ENCODE results near the gene FANCE.
"Not testable (repeated sequence)": the region's sequence is repeated elsewhere in the genome, so short reads cannot be mapped to it uniquely, and the experiment has no call there.

FANCE gene

DNA sequence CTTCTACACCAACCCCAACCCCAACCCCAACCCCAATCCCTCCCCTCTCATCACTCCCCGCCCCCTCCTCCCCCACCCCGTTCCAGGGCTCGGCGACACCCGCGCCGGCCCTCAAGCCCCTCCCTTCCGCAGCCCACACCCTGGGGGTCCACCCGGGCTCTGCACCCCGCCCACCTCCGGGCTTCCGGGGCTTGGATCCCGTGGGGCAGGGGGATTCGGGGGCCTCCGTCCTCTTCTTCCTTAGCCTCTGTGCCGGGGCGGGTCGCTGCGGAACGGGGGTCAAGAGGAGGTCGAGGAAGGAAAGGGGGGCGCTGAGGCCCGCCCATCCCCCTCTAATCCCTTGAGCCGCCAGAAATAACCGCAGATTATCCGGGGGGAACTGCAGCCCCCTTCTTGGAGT, 59.9 kb downstream of the FANCE start:
- TF ChIP-seq, protein P1, sequence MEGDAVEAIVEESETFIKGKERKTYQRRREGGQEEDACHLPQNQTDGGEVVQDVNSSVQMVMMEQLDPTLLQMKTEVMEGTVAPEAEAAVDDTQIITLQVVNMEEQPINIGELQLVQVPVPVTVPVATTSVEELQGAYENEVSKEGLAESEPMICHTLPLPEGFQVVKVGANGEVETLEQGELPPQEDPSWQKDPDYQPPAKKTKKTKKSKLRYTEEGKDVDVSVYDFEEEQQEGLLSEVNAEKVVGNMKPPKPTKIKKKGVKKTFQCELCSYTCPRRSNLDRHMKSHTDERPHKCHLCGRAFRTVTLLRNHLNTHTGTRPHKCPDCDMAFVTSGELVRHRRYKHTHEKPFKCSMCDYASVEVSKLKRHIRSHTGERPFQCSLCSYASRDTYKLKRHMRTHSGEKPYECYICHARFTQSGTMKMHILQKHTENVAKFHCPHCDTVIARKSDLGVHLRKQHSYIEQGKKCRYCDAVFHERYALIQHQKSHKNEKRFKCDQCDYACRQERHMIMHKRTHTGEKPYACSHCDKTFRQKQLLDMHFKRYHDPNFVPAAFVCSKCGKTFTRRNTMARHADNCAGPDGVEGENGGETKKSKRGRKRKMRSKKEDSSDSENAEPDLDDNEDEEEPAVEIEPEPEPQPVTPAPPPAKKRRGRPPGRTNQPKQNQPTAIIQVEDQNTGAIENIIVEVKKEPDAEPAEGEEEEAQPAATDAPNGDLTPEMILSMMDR (IDR thresholded peaks at IDR 0.05; ENCODE audit: low read depth, low read length, poor library complexity, severe bottlenecking): no peak
- TF ChIP-seq EZH2phosphoT487 (IDR thresholded peaks at IDR 0.05; ENCODE audit: borderline replicate concordance, low read length): no peak
- Histone ChIP-seq H4K20me1 (ENCODE audit: control insufficient read depth, insufficient read depth, low read depth, low read length) (no peaks in the 10 kb centered on the region), H3K36me3 (ENCODE audit: control insufficient read depth, low read length) (no peaks in the 10 kb centered on the region), H3K9me2 (replicated peaks; ENCODE audit: control insufficient read depth, low read length) (no peaks in the 10 kb centered on the region), H3K4me2 (ENCODE audit: low read length) (no peak overlapping the region), H3K27ac (ENCODE audit: low read depth, low read length) (no peak overlapping the region), H3K4me3 (ENCODE audit: low read length) (no peak overlapping the region), H3K79me2 (ENCODE audit: control insufficient read depth, low read length) (no peaks in the 10 kb centered on the region), H3K4me1 (ENCODE audit: control insufficient read depth, low read length) (0 out of 2 replicates have a peak, but pooled peaks cover 6% of the 10 kb centered on the region), H3K27me3 (ENCODE audit: control insufficient read depth, low read length) (peaks cover 37% of the 10 kb centered on the region), H3K9me3 (ENCODE audit: control insufficient read depth, insufficient read depth, low read length) (no peaks in the 10 kb centered on the region), H3F3A (ENCODE audit: control insufficient read depth, insufficient read depth) (no peaks in the 10 kb centered on the region)

DNA sequence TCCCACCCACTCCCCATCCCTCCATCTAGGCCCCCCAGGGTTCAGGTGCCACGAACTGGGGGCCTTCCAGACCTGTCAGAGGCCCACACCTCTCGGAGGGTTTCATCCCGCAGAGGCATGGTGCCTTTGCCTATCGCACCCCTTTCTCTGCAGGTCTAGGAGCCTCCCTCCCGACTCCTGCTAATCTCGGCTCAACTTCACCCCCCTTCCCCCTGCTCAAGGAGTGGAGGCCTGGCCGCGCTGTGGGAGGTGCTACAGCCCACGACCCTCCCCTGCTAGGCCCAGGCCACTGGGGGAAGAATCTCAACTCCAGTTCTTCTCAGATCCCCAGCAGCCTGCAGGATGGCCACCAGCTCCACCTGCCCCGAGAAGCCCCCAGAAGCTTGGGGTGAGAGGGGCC, 60.6 kb downstream of the FANCE start, which contains the start of gene TULP1:
TULP1 (minus strand) TSS at position 157 of the 400 bp plus-strand sequence; CDS start at position 119, 38 bp downstream.
- H3K4me2 ChIP-seq (ENCODE audit: low read length): no peak within 1 kb of the TSS
- H4K20me1 ChIP-seq (ENCODE audit: control insufficient read depth, insufficient read depth, low read depth, low read length): no peaks in the 10 kb centered on the region
- no peak within 1 kb of the TSS for H3K27ac ChIP-seq (ENCODE audit: low read depth, low read length)
- H3K36me3 ChIP-seq (ENCODE audit: control insufficient read depth, low read length): no peaks in the 10 kb centered on the region
- H3K79me2 ChIP-seq (ENCODE audit: control insufficient read depth, low read length): no peaks in the 10 kb centered on the region
- TF ChIP-seq EZH2phosphoT487 (IDR thresholded peaks at IDR 0.05; ENCODE audit: borderline replicate concordance, low read length): no peak
- TF ChIP-seq, protein P1 (IDR thresholded peaks at IDR 0.05; ENCODE audit: low read depth, low read length, poor library complexity, severe bottlenecking): no peak
- H3K9me3 ChIP-seq (ENCODE audit: control insufficient read depth, insufficient read depth, low read length): no peaks in the 10 kb centered on the region
- peaks cover 37% of the 10 kb centered on the region for H3K27me3 ChIP-seq (ENCODE audit: control insufficient read depth, low read length)
- H3K4me3 ChIP-seq (ENCODE audit: low read length): no peak within 1 kb of the TSS
- no peaks in the 10 kb centered on the region for H3F3A ChIP-seq (ENCODE audit: control insufficient read depth, insufficient read depth)
- H3K9me2 ChIP-seq (replicated peaks; ENCODE audit: control insufficient read depth, low read length): no peaks in the 10 kb centered on the region
- H3K4me1 ChIP-seq (ENCODE audit: control insufficient read depth, low read length): 0 out of 2 replicates have a peak, but pooled peaks cover 6% of the 10 kb centered on the region

DNA sequence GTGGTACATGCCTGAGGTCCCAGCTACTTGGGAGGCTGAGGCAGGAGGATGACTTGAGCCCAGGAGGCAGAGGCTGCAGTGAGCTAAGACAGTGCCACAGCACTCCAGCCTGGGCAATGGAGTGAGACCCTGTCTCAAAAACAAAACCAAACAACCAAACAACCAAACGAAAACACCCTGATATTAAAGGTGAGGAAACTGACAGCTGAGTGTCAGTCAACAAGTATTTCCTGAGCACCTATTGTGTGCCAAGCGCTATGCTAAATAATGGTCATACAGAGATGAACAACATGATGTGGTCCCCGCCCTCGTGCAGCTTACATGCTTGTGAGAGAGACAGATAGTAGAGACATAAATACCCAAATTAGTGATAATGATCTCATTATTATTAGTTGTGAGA, 62.4 kb downstream of the FANCE start:
- Histone ChIP-seq H3K36me3 (ENCODE audit: control insufficient read depth, low read length) (no peaks in the 10 kb centered on the region), H4K20me1 (ENCODE audit: control insufficient read depth, insufficient read depth, low read depth, low read length) (no peaks in the 10 kb centered on the region), H3K4me2 (ENCODE audit: low read length) (no peak overlapping the region), H3K4me1 (ENCODE audit: control insufficient read depth, low read length) (0 out of 2 replicates have a peak, but pooled peaks cover under 1% of the 10 kb centered on the region), H3K9me3 (ENCODE audit: control insufficient read depth, insufficient read depth, low read length) (no peaks in the 10 kb centered on the region), H3K27ac (ENCODE audit: low read depth, low read length) (no peak overlapping the region), H3K27me3 (ENCODE audit: control insufficient read depth, low read length) (peaks cover 22% of the 10 kb centered on the region), H3K9me2 (replicated peaks; ENCODE audit: control insufficient read depth, low read length) (no peaks in the 10 kb centered on the region), H3K4me3 (ENCODE audit: low read length) (no peak overlapping the region), H3F3A (ENCODE audit: control insufficient read depth, insufficient read depth) (no peaks in the 10 kb centered on the region), H3K79me2 (ENCODE audit: control insufficient read depth, low read length) (no peaks in the 10 kb centered on the region)
- no peak for TF ChIP-seq EZH2phosphoT487 (IDR thresholded peaks at IDR 0.05; ENCODE audit: borderline replicate concordance, low read length)
- TF ChIP-seq, protein P1 (IDR thresholded peaks at IDR 0.05; ENCODE audit: low read depth, low read length, poor library complexity, severe bottlenecking): no peak

DNA sequence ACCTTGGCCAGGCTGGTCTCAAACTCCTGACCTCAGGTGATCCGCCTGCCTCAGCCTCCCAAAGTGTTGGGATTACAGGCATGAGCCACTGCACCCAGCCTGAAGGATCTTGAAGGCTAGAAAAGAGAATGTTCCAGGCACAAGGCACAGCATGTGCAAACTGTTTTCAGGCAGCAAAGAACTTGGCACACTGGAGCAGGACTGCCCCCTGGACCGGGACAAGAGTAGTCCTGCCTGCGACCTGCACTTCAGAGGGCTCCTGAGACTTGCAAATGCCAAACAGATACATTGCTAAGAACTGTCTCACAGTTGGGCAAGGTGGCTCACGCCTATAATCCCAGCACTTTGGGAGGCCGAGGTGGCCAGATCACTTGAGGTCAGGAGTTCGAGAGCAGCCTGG, 63.8 kb downstream of the FANCE start:
- H3K4me3 ChIP-seq (ENCODE audit: low read length); H3K36me3 ChIP-seq (ENCODE audit: control insufficient read depth, low read length); H3K27ac ChIP-seq (ENCODE audit: low read depth, low read length): not testable (repeated sequence)

More for the DNA sequence above, 63.8 kb downstream of the FANCE start:
- H3K4me1 ChIP-seq (ENCODE audit: control insufficient read depth, low read length); H3K9me3 ChIP-seq (ENCODE audit: control insufficient read depth, insufficient read depth, low read length); H3K79me2 ChIP-seq (ENCODE audit: control insufficient read depth, low read length); H3F3A ChIP-seq (ENCODE audit: control insufficient read depth, insufficient read depth); H3K9me2 ChIP-seq (replicated peaks; ENCODE audit: control insufficient read depth, low read length); H4K20me1 ChIP-seq (ENCODE audit: control insufficient read depth, insufficient read depth, low read depth, low read length); H3K4me2 ChIP-seq (ENCODE audit: low read length): not testable (repeated sequence)
- H3K27me3 ChIP-seq (ENCODE audit: control insufficient read depth, low read length): peaks cover 10% of the 10 kb centered on the region

All from DOHH2 (cell line).